TTC549 (cell line): ENCODE measurements around the gene TOMM20.
"Not testable (repeated sequence)": the region's sequence is repeated elsewhere in the genome, so short reads cannot be mapped to it uniquely, and the experiment has no call there.

ENCODE experiments used
- FAIRE-seq: peaks from 2 replicates; lab custom pipeline; 2012; peaks lifted over from hg19 to GRCh38; lab: Jason Lieb, UNC

Gene TOMM20

DNA sequence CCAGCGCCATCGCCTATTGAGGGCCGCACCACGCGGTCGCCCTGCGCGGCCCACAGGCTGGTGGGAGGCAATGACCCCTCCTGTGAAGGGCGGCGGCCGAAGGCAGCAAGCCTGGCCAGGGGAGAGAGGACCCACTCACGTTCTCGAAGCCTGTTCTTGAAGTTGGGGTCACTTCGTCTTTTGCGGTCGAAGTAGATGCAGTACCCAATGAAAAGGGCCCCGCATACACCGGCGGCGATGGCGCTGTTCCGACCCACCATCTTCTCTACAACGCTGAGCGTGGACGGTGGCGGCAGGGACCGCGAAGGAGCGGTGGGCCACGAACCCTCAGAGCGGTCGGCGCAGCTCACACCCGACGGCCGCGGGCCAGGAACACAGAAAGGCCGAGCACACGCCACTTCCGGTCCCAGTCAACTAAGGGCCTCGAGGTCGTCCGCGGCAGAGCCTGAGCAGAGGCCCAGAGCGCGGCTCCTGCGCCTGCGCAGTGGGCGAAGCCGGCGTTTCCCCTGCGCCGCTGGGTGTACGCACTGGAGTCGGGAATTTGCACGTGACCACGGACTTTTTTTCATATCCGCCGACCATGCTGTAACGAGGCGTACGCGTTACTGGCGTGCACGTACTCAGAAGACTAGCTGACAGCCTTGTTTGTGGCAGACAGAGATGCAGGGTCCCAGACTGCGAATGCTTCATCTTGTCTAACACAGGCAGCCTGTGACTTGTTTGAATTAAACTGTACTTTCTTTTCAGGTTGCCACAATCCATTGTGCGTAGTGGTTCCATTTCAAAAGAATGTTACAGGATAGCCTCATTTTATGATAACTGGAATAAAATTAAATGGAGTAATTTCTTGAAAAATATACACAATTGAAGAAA lies at the start of gene TOMM20:
TSS of gene TOMM20 (minus strand) at position 382 of the 873 bp plus-strand sequence. CDS start at position 260, 122 bp downstream.
- FAIRE-seq: peak; percentile 95

DNA sequence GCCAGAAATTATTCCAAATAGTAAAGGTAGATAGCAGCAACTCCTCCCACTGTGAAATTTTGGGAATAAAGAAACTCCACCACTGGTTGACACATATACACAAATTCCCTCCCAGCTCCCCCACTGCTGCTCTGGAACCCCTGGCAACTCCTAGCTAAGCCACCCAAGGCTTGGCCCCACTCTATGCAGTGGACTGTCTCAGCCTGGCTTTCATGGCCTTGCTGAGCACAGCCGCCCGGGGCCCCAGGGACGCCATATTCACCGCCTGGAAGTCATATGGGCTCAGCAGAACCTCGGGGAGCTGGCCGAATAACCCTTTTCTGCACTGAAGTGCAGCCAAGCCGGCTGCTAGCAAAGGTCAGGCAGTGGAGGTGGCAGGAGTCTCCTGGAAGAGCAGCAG lies 47.8 kb upstream of the TOMM20 start:
- FAIRE-seq: no peak

DNA sequence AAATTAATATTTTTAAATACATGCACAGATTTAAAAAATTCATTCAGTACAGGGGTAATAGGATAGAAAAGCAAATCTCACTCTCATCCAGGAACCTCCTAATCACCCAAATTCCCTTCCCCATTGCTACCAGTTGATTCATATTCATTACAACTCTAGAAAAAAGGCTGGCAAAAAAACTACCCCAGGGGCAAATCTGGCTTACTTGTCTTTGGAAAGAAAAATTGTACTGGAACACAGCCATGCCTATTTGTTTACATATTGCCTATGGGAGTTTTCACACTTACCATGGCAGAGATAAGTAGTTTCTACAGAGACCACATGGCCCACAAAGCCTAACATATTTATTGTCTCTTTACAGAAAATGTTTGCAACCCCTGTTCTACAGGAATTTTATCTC lies 41.3 kb upstream of the TOMM20 start:
- FAIRE-seq: no peak

DNA sequence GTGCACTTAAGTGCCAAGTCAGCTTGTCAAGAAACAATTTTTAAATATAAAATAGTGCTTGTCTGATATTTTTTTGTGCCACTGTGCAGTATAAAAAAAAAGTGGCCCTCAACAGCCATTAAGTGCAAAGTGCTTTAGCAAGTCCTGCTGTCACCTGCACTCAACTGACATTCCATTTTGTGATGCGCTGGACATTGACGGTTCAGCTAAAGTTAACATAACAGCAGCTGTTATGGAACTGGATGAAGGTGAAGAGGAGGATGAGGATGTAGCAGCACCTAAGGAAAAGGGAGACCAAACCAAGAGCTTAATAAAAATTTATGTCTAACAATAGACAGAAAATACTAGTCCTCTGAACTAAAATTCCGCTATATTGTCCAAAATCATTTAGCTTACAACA lies 39.7 kb upstream of the TOMM20 start:
- no peak for FAIRE-seq

DNA sequence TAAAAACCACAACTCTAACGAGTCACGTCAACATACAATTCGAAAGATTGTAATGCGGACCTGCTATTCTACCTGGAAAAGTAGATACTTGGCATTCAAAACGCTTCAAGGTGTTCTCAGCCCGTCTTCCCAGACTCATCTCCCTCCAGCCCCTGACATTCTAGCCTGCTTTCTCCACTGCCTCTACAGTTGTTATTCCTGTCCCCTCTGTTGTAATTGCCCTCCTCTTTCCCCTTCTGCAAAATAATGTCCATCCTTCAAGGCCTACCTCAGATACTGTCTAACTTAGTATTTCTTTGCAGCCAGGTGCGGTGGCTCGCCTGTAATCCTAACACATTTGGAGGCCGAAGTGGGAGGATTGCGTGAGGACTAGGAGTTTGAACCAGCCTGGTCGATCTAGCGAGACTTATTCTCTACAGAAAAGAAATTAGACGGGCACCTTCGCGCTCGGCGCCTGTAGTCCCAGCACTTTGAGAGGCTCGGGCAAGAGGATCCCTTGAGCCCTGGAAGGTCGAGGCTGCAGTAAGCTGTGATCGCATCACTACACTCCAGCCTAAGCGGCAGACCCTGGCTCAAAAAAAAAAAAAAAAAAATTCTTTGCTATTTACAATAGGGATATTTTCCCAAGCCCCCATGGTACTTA lies 33.2 kb upstream of the TOMM20 start:
- FAIRE-seq: no peak

DNA sequence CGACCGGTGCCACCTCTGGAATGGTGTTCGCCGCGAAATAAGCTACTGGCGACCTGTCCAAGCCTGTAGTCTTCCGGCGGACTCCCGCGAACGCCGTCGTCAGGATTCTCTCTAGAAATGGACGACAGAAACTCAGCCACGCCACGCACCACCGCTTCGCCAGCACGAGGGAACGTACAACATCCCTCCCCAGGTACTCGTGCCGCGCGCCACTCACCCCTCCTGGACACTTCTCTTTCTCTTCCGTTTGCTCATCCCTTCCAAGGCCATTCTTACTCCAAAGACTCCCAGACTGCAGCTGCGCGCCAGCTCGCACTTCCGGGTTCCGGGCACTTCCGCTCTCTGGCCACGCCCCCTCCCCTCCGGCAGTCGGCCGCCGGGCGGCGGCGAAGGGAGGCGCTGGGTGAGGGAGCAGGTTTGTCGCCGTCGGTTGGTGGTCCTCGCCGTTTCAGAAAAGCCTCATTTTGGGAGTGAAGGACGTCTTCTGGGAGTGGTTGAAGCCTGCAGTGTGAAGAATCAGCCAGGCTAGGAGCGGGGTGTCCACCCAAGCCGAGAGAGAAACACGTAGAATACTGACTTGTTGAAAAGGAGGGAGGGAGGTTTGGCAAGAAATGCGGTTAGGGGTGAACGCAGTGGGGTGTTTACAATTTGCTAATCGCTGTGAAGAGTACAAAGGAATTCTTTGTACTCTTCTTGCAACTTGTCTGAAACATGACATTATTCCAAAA lies 32.5 kb upstream of the TOMM20 start, which contains the start of gene RBM34:
TSS of gene RBM34 (minus strand) at position 294 of the 728 bp plus-strand sequence. CDS start at position 270, 24 bp downstream.
- FAIRE-seq: peak; percentile 7

DNA sequence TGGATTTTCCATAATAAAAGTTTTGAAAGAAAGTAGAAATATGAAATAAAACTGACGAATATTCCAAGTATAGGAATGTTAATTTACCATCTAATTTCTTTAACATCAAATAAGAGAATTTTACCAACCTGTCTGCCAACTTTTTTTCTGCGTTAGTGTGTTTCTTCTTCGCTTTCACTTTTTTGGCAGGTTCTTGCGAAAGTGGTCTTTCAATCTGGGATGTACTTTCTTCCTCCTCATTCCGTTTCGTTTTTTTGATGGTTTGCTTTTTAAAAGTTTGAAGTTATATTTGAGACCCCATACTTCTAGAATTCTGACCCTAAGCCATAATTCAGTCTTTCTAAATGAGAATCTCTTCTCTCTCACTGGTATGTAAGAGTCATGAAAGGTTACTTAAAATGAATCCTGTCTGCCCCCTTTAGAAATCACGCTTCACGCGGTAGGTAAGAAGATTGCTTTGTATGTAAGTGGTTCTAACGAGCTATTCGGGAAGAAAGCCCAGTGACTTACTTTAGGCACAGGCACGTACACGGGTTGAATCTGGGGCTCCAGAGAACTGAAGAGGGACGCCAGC lies 31.8 kb upstream of the TOMM20 start:
- no peak for FAIRE-seq

DNA sequence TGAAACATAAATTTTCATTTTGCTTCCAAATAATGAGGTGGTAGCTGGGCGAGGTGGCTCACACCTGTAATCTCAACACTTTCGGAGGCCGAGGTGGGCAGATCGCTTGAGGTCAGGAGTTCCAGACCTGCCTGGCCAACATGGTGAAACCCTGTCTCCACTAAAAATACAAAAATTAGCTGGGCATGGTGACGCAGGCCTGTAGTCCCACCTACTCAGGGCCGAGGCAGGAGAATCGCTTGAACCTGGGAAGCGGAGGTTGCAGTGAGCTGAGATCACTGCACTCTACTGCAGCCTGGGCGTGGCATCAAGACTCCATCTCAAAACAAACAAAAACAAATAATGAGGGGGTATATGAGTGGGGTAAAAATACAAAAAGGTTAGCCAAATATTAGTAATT lies 31.3 kb upstream of the TOMM20 start:
- not testable (repeated sequence) for FAIRE-seq

DNA sequence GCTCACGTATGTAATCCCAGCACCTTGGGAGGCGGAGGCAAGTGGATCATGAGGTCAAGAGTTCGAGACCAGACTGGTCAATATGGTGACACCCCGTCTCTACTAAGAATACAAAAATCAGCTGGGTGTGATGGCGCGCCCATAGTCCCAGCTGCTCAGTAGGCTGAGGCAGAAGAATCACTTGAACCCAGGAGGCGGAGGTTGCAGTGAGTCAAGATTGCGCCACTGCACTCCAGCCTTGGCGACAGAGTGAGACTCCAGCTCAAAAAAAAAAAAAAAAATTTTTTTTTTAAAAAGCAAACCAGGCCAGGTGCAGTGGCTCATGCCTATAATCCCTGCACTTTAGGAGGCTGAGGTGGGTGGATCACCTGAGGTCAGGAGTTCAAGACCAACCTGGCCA lies 30.6 kb upstream of the TOMM20 start:
- not testable (repeated sequence) for FAIRE-seq

DNA sequence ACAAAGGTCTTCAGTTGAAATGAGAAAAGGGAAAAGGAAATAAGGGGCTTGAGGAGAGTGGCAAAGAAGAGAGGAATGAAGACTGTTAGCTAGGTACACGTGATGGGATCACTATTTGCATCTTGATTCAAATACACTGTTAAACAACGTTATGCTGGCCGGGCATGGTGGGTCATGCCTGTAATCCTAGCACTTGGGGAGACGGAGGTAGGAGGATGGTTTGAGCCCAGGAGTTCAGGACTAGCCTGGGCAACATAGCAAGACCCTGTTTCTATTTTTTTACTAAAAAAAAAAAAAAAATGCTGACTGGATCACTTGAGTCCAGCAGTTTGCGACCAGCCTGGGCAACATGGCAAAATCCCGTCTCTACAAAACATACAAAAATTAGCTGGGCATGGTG lies 30.0 kb upstream of the TOMM20 start:
- FAIRE-seq: no peak

DNA sequence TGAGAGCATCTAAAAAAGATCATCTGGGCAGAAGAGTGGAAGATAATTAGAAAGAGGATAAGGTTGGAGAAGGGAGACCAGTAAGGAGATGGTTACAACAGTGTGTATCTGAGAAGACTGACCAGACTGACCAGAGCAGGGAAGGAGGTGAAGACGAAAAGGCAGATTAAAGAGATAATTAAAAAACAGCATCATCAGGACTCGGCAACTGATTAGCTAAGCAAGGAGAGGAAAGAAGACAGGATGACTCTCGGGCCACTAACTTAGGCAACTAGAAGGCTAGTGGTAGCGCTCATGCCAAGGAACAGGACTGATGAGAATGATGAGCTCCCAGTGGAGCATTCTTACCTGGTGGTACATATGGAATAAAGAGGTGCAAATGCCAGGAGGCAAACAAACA lies 28.5 kb upstream of the TOMM20 start:
- no peak for FAIRE-seq

DNA sequence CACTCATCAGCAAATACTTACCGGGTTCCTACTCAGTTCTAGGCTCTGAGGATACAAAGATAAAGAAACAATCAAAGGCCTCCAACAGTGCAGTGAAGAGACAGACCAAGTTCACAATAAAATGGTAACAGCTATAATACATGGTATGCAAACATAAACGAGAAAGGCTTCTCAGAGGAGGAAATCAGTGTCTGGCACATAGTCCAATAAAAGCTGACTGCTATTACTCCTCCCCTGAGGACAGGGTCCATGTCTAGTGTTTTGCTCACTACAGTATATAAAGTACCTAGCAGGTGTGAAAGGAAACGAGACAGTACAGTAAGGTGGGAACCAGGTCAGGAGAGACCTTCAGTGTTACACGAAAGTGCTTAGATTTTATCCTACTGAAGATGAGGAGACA lies 28.1 kb upstream of the TOMM20 start:
- FAIRE-seq: no peak

DNA sequence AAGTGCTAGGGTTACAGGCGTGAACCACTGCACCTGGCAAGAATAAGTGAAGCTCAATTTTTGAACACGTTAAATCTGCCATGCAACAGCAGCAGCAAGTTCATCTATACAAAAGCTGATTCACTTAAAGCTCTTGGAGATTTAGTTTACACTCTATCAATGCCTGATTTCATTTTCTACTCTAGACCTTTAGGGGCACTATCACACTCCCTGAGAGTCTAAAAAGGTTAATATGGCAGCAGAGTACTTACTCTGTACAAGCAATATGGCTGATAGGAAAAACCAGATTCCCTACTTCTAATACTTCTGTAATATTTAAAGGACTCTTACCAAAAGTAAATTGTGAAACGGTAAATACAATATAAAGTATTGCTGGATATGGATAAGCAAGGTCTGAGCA lies 27.6 kb upstream of the TOMM20 start:
- peak; percentile 25 for FAIRE-seq

DNA sequence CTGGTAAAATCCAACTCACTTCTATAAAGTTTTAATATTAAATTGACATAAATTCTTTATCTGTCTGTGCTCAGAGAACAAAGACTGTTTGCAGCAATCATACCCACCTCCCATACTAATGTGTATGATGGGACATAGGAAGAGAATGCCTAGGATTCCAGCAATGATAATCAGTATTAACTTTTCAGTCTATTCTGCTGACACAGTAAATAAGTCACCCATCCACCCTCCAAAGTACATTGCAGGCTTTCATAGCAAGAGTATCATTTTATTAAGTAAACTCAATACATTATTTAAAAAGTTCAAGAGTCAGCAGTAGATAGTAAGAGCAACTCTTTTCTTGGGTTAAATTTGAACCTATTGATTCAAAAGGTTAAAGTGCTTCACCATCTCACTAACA lies 23.6 kb upstream of the TOMM20 start:
- FAIRE-seq: peak; percentile 11

DNA sequence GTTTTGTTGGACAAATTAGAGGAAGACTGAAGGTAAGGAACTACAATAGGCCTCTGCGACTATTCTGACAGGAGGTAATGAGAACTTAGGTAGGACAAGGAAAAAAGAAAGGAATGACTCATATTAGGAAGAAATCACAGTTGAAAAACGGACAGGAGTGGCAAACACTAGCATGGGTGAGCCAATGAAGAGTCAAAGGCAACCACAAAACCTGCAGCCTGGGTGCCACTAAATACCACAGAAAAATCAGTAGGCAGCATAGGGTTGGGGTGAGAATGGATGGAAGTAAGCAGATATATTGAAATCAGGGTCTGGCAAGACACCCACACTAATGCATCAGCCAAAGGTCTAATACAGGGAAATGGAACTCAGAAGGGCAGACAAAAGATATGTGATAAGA lies 22.4 kb upstream of the TOMM20 start:
- FAIRE-seq: no peak

DNA sequence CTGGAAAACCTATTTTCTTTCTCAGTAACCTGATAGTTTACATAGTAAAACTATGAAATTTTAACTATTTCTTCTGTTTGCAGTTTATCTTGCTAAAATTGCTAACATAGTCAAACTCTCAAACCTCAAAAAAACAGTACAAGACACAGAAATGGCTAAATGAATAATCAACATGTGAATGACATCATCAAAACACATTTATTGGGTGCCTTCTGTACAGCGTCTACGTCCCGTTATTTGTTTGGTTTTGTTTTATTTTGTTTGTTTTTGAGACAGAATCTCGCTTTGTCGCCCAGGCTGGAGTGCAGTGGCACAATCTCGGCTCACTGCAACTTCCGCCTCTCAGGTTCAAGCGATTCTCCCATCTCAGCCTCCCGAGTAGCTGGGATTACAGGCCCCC lies 21.2 kb upstream of the TOMM20 start:
- no peak for FAIRE-seq

DNA sequence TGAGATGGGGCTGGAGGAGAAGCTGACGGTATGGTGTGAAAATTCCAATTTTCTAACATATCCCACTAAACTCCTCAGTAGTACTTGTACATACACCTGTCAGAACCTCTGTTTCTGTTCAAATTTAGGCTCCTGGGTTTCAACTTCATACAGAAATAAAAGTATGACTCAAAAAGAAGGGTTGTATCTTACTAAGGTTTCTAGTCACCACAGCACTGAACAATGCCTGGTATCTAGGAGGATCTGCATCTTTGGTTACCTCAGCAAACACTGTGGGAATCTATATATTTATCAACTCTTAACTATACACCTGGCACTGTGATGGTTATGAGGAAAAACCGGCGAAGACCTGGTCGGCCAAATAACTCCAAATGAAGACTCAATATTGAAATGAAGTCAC lies 18.6 kb upstream of the TOMM20 start:
- FAIRE-seq: no peak

DNA sequence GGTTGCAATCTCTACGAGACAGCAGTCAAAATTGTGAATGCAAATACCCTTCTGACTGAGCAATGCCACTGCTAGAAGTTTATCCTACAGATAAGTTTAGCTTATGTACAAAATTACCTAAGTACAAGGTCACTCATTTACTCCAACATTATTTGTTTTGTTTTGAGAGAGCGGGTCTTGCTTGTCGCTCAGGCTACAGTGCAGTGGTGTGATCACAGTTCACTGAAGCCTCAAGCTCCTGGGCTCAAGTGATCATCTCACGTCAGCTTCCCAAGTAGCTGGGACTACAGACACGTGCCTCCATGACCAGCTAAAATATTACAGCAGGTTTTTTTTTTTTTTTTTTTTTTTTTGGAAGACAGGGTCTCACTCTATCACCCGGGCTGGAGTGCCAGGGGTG lies 17.0 kb upstream of the TOMM20 start:
- FAIRE-seq: no peak

DNA sequence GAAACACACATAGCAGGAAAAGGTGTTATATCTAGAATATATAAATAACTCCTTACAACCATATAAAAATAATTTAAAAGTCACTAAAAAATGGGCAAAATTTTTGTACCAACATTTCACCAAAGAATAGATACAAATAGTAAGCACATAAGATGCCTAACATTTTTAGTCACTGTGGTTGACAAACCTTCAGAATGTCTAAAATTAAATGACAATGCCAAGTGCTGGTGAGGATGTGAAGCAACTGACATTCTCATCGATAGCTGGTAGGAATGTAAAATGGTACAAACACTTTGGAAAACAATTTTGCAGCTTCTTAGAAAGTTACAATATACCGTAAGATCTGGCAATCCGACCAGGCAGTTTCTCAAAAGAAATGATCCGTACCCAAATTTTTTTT lies 14.4 kb upstream of the TOMM20 start:
- no peak for FAIRE-seq

DNA sequence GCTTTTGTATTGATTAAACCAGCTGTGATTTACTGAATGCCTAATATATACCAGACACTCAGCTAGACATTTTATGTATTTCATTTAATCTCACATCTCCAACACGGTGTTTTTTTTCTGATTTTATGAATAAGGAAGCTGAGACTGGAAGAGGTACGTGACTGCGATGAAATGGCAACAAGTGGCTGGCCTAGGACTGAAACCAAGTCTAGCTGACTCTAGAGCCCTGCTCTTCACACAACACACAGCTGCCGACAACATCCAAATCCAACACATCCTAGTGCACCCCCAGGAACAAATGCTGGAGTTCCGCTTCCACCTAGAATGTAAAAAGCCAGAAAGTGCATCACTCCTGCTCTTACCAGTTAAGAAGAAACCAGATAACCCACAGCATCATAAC lies 10.7 kb upstream of the TOMM20 start:
- FAIRE-seq: no peak

DNA sequence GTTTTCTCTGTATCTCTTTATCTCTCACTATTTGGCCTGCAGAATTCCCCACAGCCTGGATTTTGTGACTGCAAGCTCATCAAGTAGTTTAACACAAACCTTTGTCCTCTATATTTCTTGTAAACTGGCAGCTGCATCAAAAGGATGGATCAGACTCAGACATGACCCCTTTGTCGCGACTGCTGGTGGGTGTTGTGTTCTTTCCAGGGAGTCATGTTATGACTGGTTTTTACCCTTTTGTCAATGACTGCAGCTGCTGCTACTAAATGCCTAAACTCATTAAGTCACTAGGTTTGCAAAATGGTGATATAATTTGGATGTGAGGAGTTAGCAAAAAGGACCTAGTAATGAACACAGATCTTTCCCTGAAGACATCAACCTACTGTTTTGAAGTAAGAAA lies 10.2 kb upstream of the TOMM20 start:
- no peak for FAIRE-seq

DNA sequence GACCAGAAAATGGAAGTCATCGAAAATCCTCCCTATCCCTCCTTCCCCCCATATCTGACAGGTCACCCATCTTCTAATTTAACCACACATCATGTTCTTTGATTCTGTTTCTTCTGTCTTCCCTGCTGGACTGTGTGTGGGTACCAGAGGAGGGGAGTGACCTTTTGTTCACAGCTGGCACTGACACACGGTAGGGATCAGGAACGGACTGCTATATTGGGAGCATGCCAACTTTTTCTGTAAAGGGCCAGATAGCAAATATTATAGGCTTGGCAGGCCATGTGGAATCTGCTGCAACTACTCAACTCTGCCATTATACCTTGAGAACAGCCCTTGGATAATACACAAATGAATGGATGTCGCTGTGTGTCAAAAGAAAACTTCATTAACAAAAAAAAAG lies 7.5 kb upstream of the TOMM20 start:
- no peak for FAIRE-seq

DNA sequence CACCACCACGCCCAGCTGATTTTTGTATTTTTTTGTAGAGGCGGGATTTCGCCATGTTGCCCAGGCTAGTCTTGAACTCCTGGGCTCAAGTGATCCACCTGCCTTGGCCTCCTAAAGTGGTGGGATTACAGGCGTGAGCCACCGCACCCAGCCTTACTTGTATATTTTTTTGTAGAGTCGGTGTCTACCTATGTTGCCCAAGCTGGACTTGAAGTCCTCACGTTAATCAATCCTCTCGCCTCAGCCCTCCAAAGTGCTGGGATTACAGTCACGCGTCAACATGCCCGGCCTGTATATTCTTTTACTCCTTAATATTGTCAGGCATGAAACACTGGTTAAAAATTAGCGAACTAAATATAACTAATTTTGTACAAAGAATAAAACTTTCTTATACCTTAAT lies 5.5 kb upstream of the TOMM20 start:
- FAIRE-seq: no peak
